Psoas muscle (tissue), 8 donors: ENCODE measurements around the gene GRAMD1A. TPM values are rescaled to one million over a fixed set of nuclear protein-coding genes. Genes with fewer than 3 reads are reported as not detected.
"Not testable (repeated sequence)": the region's sequence is repeated elsewhere in the genome, so short reads cannot be mapped to it uniquely, and the experiment has no call there.

ENCODE experiments used
- ATAC-seq, 4 donors: fragments of 200-7000 bp; cut with Tn5 transposase; one replicate each; pipeline ENCODE4 v1.9.1; 2020; ENCODE audit warnings: moderate library complexity in 3 of 4, mild to moderate bottlenecking in 2 of 4
- DNase-seq, 2 donors: peaks; one replicate each; pipeline ENCODE4 v3.0.0-alpha.2; 2020
- H3K27ac ChIP-seq: fragments of 200-600 bp; one replicate; pipeline ENCODE4 v1.8.0; 2022
- H3K27me3 ChIP-seq, 3 donors: fragments of 200-600 bp in 1 of 3; one replicate each; pipeline versions ENCODE4 v1.6.1 to v1.8.0; 2013 to 2022; ENCODE audit warnings: low read length in 2 of 3, mild to moderate bottlenecking in 2 of 3, moderate library complexity in 1 of 3; ENCODE audit not compliant: insufficient read depth in 3 of 3
- H3K36me3 ChIP-seq, 2 donors: fragments of 200-600 bp in 1 of 2; one replicate each; pipeline versions ENCODE4 v1.6.1 to v1.8.0; 2013 to 2022; ENCODE audit warnings: low read depth in 1 of 2, mild to moderate bottlenecking in 1 of 2, moderate library complexity in 1 of 2; ENCODE audit not compliant: insufficient read depth in 1 of 2
- H3K4me1 ChIP-seq: fragments of 200-600 bp; one replicate; pipeline ENCODE4 v1.8.0; 2022
- H3K4me3 ChIP-seq: fragments of 200-600 bp; one replicate; pipeline ENCODE4 v1.8.0; 2022; ENCODE audit warnings: mild to moderate bottlenecking
- H3K9me3 ChIP-seq: fragments of 200-600 bp; one replicate; pipeline ENCODE4 v1.8.0; 2022
- CTCF ChIP-seq: fragments of 200-600 bp; IDR thresholded peaks from one replicate; pipeline ENCODE4 v1.8.0; 2022; ENCODE audit warnings: antibody characterized with exemption
- WGBS, 3 donors: extraction: QIAGEN DNeasy Blood & Tissue Kit; methylation state at CpG; one replicate each; pipeline versions ENCODE4 v1.1.6 to v1.1.7; 2013; 5-methylcytosine and 5-hydroxymethylcytosine counted together
- intact Hi-C, 2 donors: fragments of 100-400 bp; cut with DNase I; formaldehyde crosslinking; loops; one replicate each; pipeline versions ENCODE4 v1.11.0 to v1.14.2; 2022
- polyA plus RNA-seq, 3 donors: library from polyadenylated mRNA; stranded (reverse); fragments of 200-250 nt; gene quantifications; one replicate each; pipeline ENCODE4 v1.2.3, GENCODE V29; 2013
- total RNA-seq, 4 donors: library from RNA; stranded (reverse); fragmentation: NEBNext Ultra II Directional in 2 of 4; extraction: Animal tissue kit (Norgen Biotek cat#: 25700) in 2 of 4; gene quantifications; one replicate each; pipeline versions ENCODE4 v1.2.1 to v1.2.4, GENCODE V29; 2021 to 2023
- donor health status: healthy with polysubstance abuse.
- donor health status: DM: no; HTN: no; CAD: no; lungs with moderate emphysema.
- donor health status: Bipolar disorder and iron deficiency.
- donor health status: healthy.
- donor health status: DM: yes; HTN: yes; CAD: no.
- donor health status: DM: no; HTN: no; CAD: no.
- donor health status: DM: no; HTN: no; CAD: no.
- donor health status: DM: yes; HTN: yes; CAD: no.

GRAMD1A gene
- total and polyA plus RNA-seq, 7 donors, result 15.6 to 55.0 (median 36.3) TPM

- Histone ChIP-seq H3K27me3 (no peaks in the 10 kb centered on the region), H3K9me3 (peaks cover 15% of the 10 kb centered on the region), H3K4me1 (peaks cover 11% of the 10 kb centered on the region), H3K27ac (peak within 1 kb of the TSS; percentile 63), H3K36me3 (peaks cover 16 to 21% of the 10 kb centered on the region in 2 donors), H3K4me3 (peak within 1 kb of the TSS; percentile 99)
- ATAC-seq (peak; percentile 68 to 90 (median 80)), DNase-seq (peak; percentile 70 to 82)
- WGBS, 3 donors, result 0 to 1% (median 0%) methylated on average over 42 to 78 of the region's 78 CpGs
- intact Hi-C loops, result no loop called here
- no peak for TF ChIP-seq CTCF
Measured at GRCh38 chr19:34963573-34964406, 36.3 kb upstream of the GRAMD1A start, which contains the start of gene ZNF792. Gene ZNF792 (minus strand): TSS chr19:34964229. CDS start chr19:34963662, 567 bp downstream.

GRCh38 chr19:34964598-34964997 is 35.5 kb upstream of the GRAMD1A start:
- no peak for DNase-seq
- peaks cover 7% of the 10 kb centered on the region for H3K9me3 ChIP-seq
- H3K4me3 ChIP-seq, result no peak overlapping the region
- H3K27ac ChIP-seq, result no peak overlapping the region
- no peak for ATAC-seq
- 54 to 65% (median 54%) methylated on average over 6 of the region's 6 CpGs for WGBS, 3 donors
- intact Hi-C loops, result no loop called here
- TF ChIP-seq CTCF, result no peak
- H3K36me3 ChIP-seq, result peaks cover 9 to 13% of the 10 kb centered on the region in 2 donors
- peaks cover 11% of the 10 kb centered on the region for H3K4me1 ChIP-seq
- no peaks in the 10 kb centered on the region for H3K27me3 ChIP-seq

GRCh38 chr19:34965505-34965904 is 34.6 kb upstream of the GRAMD1A start:
- 74 to 83% (median 80%) methylated on average over 5 of the region's 5 CpGs for WGBS, 3 donors
- H3K4me3 ChIP-seq, H3K27me3 ChIP-seq, H3K27ac ChIP-seq, ATAC-seq, H3K9me3 ChIP-seq, DNase-seq, intact Hi-C loops, H3K36me3 ChIP-seq: not testable (repeated sequence)
- H3K4me1 ChIP-seq, result peaks cover 11% of the 10 kb centered on the region

- no peaks in the 10 kb centered on the region for H3K9me3 ChIP-seq
- intact Hi-C loops, result no loop called here
- H3K27me3 ChIP-seq, result no peaks in the 10 kb centered on the region
- no peak for TF ChIP-seq CTCF
- H3K27ac ChIP-seq, result no peak overlapping the region
- no peak overlapping the region for H3K4me3 ChIP-seq
- no peaks in the 10 kb centered on the region for H3K36me3 ChIP-seq
- H3K4me1 ChIP-seq, result peaks cover 4% of the 10 kb centered on the region
- WGBS, 3 donors, result 73 to 88% (median 75%) methylated on average over 6 of the region's 6 CpGs
- DNase-seq (no peak), ATAC-seq (no peak)
Measured at GRCh38 chr19:34967551-34967950, 32.6 kb upstream of the GRAMD1A start.

GRCh38 chr19:34969721-34970120 is 30.4 kb upstream of the GRAMD1A start:
- Histone ChIP-seq H3K27me3 (no peaks in the 10 kb centered on the region), H3K27ac (no peak overlapping the region), H3K4me1 (peaks cover 3% of the 10 kb centered on the region), H3K9me3 (no peaks in the 10 kb centered on the region), H3K36me3 (no peaks in the 10 kb centered on the region), H3K4me3 (no peak overlapping the region)
- TF ChIP-seq CTCF, result no peak
- WGBS, 3 donors, result 88 to 93% (median 89%) methylated on average over 6 of the region's 6 CpGs
- peak in 1 of 2 donors; percentile 7 for DNase-seq
- intact Hi-C loops, result loop anchor here in 1 of 2 donors (5.0 kb wide), 1 partner anchor 173 kb away; the partner anchor contains the start of gene FXYD7
- ATAC-seq, result no peak

GRCh38 chr19:34970185-34970780 is 29.8 kb upstream of the GRAMD1A start:
- not testable (repeated sequence) for H3K9me3 ChIP-seq, H3K36me3 ChIP-seq, ATAC-seq, DNase-seq, H3K27ac ChIP-seq, H3K27me3 ChIP-seq, H3K4me1 ChIP-seq, H3K4me3 ChIP-seq
- 85 to 87% (median 86%) methylated on average over 12 of the region's 12 CpGs for WGBS, 3 donors
- intact Hi-C loops, result loop anchor here in 1 of 2 donors (5.0 kb wide), 1 partner anchor 172 kb away; the partner anchor contains the start of gene FXYD7
